ENCODE measurements around the gene ABCE1. TPM values are rescaled to one million over a fixed set of nuclear protein-coding genes. Genes with fewer than 3 reads are reported as not detected.

Gene ABCE1
- total RNA-seq = 39.5 TPM
- long read RNA-seq, transcript ABCE1-201 (18 exons, 3,921 nt) = major isoform, 28 of 40 reads
- long read RNA-seq, partial matches to known transcripts = 4 of 40 reads
- long read RNA-seq, other reads (novel, unspliced or antisense) = 8 of 40 reads

DNA sequence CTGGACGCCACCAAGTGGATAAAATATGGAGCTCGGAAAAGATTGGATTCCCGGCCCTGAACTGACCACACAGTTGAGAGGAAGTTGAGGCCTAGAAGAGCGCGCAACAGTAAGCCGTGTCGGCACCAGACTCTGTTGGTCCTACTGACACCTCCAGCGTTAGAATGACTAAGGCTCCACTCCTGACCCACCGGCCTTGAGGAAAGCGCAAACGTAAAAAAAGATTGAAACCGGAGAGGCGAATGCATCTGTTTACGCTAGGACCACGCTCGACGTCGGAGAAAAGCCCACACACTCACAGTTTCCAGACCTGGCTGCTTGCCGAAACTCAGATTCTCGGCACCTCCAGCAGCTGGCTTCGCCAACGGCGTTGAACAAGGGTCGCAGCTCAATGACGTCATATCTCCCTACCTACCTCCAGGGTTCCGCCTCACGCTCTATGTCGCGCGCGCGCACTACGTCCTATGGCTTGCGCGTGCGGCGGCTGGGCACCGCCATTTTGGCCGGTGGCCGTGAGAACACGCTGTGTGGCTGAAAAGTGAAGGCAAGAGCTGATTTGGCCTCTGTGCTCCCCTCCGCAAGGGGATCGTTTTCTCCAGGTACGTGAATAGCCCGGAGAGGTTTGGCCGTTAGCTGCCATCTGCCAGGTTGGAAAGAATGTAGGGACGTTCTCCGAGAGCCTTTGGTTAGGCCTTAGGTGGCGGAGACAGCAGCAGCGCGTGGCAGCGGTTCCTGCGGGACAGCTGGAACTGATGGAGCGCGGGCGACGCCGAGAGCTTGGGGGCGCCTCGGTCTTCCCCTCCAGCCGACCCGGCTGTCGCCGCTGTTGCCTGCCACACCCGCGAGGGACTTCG, at the start of gene ABCE1, which contains the start of gene ANAPC10:
ABCE1 (plus strand) TSS at position 491 of the 854 bp plus-strand sequence. CDS start 6,102 bp downstream, outside the sequence.
ANAPC10 (minus strand) TSS at position 376 of the 854 bp plus-strand sequence. CDS start 2,097 bp downstream, outside the sequence.
- peak; percentile 94 for DNase-seq (ENCODE audit: low spot score)
- intact Hi-C loops (cut with DNase I) = loop anchor here (5.0 to 10.0 kb wide), 2 partner anchors 79 to 923 kb away; no protein-coding TSS in a partner anchor

DNA sequence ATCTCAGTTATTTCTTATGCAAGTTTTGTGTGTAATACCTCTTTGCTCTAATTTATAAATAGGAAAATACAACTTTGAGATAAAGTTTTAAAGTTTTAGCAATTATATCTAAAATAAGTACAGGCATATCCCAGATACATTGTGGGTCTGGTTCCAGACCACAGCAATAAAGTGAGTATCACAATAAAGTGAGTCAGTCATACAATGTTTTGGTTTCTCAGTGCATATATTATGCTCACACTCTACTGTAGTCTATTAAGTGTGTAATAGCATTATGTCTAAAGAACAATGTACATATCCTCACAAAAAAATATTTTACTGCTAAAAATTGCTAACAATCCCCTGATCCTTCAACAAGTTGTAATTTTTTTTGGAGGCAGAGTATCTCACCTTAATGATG, 49.3 kb upstream of the ABCE1 start:
- DNase-seq (ENCODE audit: low spot score) = no peak
- intact Hi-C loops (cut with DNase I) = no loop called here

DNA sequence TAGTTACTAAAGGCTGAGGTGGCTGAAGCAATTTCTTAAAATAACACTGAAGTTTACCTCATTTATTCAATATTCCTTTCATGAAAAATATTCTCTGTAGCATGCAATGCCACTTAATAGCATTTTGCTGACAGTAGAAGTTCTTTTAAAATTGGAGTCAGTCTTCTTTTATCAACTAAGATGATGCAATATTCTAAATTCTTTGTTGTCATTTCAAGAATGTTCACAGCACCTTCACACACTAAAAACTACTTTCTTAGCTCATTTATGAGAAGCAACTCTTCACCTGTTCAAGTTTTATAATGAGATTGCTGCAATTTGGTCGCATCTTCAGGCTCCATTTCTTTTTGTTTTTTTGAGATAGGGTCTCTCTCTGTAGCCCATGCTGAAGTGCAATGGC, 48.9 kb upstream of the ABCE1 start:
- intact Hi-C loops (cut with DNase I) = no loop called here
- no peak for DNase-seq (ENCODE audit: low spot score)

DNA sequence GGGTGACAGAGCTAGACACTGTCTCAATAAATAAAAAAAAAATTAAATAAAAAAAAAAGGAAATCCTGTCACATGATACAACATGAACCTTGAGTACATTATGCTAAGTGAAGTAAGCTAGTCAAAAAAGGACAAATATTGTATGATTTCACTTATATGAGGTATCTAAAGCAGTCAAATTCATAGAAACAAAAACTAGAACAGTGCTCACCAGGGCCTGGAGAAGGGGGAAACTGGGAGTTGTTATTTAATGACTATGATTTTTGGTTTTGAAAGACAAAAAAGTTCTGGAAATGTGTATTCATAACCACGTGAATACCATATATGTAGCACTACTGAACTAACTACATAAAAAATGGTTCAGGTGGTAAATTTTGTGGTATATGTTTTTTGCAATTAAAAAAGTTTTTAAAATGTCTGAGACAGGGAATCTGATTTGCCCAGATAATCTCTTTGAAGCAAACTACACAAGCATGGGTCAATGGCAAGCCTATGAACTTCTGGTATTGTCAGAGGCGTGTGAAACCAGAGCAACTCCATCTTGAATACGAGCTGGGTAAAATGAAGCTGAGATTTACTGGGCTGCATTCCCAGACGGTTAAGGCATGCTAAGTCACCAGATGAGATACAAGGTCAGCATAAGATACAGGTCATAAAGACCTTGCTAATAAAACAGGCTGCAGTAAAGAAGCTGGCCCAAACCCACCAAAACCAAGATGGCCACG, 42.4 kb upstream of the ABCE1 start:
- intact Hi-C loops (cut with DNase I) = no loop called here
- DNase-seq (ENCODE audit: low spot score) = no peak

DNA sequence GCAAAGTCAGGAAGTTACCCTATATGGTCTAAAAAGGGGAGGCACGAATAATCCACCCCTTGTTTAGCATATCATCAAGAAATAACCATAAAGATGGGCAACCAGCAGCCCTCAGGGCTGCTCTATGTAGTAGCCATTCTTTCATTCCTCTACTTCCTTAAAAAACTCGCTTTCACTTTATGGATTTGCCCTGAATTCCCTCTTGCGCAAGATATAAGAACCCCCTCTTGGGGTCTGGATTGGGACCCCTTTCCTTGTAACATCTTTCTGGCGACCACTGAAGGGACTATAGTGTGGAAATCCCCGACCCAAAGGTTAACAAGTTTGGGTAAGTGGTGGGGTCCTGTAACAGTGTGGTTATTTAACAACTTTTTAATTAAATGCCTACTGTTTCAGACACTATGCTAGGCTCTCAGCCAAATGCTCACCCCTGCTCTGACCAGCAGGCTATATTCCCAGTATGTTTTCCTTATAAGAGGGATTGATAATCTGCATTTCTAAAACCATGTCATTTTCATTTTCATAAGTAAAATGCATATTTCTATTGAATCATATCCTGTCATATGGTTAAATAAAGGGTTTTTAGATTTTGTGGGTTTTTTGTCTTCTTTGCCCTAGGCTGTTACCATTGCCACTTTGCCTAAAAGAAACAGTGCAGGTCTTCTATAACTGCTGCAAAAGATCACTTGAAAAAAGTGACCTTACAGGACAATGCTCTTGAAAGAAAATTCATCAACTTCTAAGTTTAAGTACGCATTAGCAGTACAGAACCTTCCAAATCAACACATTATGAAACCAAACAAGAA, 41.6 kb upstream of the ABCE1 start:
- intact Hi-C loops (cut with DNase I) = no loop called here
- DNase-seq (ENCODE audit: low spot score) = no peak

DNA sequence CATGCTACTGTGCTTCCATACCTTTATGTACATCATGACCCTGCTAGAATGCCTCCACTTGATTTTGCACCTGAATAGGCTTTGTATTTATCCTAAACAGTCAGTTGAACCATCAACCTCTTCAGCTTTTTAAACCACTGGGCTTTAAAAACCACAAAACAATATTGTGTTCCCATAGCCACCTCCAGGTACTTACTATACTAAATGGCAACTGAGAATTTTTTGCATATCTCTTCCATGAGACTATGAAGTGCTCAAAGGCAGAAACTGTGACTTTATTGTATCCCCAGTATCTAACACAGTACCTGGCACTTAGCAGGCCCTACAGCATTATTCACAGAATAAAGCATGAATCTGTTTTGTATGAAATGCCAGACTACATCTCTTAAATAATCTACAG, 39.9 kb upstream of the ABCE1 start:
- DNase-seq (ENCODE audit: low spot score) = no peak
- intact Hi-C loops (cut with DNase I) = no loop called here

DNA sequence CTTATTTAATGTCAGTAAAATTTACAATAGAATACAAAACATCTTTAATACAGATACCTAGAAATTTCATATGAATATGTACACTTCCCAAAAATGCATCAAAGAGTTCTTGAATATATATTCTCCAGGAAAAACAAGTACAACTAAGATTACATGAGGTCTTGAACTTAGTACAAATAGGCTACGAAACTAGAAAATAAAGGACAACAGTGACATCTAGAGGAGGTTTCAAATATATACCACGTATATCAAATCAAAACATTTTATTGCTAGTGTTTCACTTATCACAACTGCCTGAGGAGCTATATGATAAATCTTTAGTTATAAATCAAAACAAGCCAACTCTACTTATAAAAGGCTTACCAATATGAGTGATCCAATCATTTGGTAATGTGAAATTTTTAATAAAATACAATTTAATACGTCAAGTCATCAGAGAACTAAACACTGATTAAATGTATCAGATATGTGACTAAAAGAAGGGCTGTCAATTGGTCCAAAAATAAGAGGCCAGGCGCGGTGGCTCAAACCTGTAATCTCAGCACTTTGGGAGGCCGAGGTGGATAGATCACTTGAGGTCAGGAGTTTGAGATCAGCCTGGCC, 36.7 kb upstream of the ABCE1 start:
- intact Hi-C loops (cut with DNase I) = no loop called here

DNA sequence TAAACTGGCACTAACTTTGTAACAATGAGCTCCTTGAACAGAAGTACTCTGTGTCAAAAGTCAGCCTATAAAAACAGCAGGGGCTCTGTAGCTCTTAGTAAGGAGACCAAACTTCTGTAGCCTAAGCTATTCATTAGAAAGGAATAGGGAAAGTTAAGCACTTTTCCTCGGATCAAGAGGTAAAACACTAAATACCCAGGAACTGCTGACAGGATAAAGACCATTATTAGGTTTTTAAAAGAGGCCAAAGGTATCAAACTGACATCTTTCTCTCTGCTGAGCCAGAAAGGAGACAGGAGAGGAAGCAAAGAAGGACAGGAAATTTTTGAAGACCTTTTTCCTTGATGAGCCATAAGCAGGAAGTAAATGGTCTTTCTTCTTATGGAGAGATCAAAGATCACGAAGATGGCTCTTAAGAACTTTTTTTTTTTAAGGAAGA, 32.0 kb upstream of the ABCE1 start:
- intact Hi-C loops (cut with DNase I) = no loop called here
- DNase-seq (ENCODE audit: low spot score) = no peak

More for the DNA sequence above, 36.7 kb upstream of the ABCE1 start:
- no peak for DNase-seq (ENCODE audit: low spot score)

DNA sequence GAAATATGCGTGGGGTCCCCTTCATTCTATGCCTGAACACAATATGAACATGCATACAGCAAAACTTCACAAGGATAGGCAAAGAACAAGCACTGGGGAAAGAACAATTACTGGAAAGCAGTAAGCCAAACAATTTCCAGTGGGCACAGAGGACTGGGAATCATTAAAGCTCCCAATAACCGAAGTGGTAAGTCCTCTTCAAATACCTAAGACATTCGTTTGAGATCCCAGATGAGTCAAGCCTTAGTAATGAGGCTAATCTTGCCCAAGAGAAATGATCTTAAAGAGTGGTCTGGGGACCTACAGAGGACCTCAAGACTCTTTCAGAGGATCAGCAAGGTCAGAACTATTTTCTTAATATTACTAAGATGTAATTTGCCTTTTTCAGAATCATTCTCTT, 28.8 kb upstream of the ABCE1 start:
- DNase-seq (ENCODE audit: low spot score) = no peak
- intact Hi-C loops (cut with DNase I) = no loop called here

DNA sequence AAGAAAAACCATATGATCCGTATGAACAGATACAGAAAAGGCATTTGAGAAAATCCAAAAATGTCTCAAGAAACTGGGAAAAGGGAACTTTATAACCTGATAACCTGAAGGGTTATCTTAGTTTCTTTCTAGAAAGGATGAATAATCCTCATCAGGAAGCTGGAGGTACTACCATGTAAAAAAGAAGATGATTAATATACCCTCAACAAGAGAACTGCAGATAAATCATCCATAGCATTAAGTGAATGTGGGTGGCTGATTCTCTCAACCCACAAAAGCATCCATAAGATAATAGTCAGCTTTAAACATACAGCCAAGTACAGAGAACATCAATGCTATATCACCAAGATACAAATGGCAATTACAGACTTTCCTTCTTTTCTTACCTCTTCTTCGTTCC, 26.6 kb upstream of the ABCE1 start:
- DNase-seq (ENCODE audit: low spot score) = no peak
- intact Hi-C loops (cut with DNase I) = no loop called here

DNA sequence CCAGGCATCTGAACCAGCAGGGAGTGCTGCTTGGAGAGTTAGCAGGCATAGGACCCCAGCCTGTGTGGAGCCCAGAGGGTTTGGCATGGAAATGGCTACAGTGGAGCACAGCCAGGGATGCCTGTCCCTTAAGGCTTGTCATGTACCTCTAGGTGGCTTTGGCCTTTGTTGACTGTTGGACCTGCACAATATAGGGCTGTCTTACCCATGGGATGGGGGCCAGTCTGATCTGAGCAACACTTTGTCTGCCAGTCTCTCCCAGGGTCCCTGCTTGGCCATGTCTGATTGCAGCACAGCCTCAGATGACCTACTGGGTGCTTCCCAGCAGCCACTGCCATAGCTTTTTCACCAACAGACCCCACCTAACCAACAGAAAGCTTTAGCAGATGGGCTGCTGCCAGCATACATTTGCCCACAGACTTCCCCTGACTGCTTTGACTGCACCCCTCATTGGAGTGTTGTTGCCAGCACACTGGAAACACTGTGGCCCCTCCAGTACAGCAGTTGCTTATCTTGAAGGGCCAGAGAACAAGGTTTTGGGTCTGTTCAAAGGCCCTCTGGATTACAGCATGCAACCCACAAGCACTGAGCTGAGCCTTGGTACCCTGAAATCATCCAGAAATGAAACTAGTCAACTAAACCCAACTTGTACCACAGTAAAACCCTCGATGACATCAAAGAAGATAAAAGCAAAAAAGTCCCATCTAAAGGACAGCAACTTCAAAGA, 22.2 kb upstream of the ABCE1 start:
- intact Hi-C loops (cut with DNase I) = no loop called here
- DNase-seq (ENCODE audit: low spot score) = no peak

DNA sequence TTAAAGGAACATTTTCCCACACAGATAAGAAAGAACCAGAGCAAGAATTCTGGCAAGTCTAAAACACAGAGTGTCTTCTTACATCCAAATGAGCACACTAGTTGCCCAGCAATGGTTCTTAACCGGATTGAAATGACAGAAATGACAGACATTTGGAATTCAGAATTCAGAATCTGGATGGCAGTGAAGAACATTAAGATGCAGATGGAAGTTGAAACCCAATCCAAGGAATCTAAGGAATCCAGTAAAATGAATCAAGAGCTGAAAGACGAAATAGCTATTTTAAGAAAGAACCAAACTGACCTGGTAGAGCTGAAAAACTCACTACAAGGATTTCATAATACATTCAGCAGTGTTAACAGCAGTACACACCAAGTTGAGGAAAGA, 21.6 kb upstream of the ABCE1 start:
- DNase-seq (ENCODE audit: low spot score) = no peak
- intact Hi-C loops (cut with DNase I) = no loop called here

DNA sequence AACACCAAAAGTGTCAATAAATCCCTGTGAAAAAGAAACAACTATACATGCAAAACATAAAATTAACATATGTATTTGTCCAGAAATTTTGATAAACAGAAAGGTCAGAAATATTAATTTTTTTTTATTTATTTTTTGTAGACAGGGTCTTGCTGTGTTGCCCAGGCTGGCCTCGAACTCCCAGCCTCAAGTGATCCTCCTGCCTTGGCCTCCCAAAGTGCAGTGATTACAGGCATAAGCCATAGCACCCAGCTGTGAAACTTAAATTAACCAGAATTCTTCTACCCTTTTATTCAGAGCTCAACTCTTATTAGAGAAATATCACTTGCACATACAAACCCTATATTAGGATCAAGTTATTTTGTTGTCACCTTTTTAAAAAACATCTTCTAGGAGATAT, 16.4 kb upstream of the ABCE1 start:
- no peak for DNase-seq (ENCODE audit: low spot score)
- intact Hi-C loops (cut with DNase I) = no loop called here

DNA sequence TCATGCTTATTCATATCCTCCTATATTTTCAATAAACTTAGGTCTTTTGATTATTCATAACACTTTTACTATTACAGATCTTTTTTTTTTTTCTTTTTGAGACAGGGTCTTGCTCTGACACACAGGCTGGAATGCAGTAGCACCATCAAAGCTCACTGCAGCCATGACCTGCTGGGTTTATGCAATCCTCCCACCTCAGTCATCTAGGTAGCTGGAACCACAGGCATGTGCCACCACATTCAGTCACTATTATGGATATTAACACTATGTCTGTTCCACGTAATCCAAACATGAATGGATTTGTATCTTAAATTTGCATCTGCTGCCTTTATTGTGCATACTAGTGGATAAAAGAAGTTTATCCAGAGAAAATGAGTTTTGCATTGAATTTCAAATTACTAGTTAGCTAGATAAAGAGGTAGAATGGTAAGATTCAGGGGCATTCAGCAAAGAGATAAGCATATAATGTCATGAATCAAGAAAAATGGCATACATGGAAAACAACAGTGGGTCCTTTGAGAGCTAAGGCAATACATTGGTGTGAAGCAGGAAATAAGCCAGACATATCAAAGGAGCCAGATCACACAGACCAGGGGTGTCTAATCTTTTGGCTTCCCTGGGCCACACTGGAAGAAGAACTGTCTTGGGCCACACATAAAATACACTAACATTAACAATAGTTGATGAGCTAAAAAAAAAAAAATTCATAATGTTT, 14.1 kb upstream of the ABCE1 start:
- intact Hi-C loops (cut with DNase I) = no loop called here
- DNase-seq (ENCODE audit: low spot score) = no peak

DNA sequence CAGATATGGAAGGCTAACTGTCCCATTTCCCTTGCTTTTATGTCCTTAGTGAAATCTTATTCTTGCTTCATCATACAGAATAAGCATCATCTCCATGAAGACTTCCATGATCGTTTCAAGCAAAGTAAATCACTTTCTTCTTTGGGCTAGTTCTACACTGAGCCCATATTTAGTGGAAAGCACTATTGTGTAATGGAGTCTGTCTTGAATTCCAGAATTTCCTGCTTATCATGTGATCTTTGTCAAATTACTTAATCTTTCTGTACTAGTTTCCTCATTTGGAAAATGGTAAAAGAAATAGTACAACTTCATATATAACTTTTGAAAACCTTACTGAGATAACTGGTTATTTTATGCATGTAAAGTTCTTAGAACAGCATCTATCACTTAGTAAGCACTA, 7.7 kb upstream of the ABCE1 start:
- intact Hi-C loops (cut with DNase I) = loop anchor here (10.0 kb wide), 1 partner anchor 916 kb away; no protein-coding TSS in a partner anchor
- no peak for DNase-seq (ENCODE audit: low spot score)

DNA sequence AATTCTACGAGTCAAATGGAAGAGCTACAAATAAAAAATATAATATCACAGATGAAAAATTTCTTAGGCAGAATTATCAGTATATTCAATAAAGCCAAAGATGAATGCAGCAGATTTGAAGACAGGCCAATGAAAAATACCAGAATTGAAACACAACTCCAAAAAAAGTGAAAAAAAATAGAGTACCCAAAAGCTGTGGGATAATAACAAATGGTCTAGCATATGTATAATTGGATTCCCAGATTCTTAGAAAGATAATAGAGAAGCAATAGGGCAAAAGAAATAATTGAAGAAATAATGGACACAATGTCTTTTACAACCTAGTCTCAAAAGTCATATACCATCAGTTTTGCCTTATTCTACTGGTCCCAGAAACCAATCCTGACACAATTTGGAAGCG, 4.5 kb upstream of the ABCE1 start:
- no peak for DNase-seq (ENCODE audit: low spot score)
- intact Hi-C loops (cut with DNase I) = loop anchor here (10.0 kb wide), 1 partner anchor 919 kb away; no protein-coding TSS in a partner anchor

DNA sequence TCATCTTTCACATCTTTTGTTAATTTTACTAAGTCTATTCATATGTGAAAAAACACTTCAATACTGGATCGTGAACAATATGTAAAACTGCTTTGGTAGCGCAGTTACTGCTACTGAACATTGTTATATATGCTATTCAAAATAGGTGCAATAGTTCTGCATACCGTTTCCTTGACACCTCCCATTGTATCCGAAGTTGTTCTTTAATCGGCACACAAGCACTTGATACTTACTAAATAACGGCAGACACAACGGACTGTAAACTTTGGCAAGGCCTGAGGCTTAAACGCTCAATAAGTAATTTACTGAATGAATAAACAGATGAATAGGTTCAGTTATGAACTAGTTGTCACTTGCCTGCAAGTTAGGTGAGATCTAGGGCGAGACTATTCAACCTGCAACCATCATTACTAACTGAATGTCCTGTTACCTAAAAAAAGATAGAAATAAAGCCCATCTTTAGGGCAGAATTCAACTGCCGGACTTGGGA, 735 bp upstream of the ABCE1 start:
- no peak for DNase-seq (ENCODE audit: low spot score)
- intact Hi-C loops (cut with DNase I) = loop anchor here (5.0 to 10.0 kb wide), 2 partner anchors 80 to 923 kb away; no protein-coding TSS in a partner anchor

DNA sequence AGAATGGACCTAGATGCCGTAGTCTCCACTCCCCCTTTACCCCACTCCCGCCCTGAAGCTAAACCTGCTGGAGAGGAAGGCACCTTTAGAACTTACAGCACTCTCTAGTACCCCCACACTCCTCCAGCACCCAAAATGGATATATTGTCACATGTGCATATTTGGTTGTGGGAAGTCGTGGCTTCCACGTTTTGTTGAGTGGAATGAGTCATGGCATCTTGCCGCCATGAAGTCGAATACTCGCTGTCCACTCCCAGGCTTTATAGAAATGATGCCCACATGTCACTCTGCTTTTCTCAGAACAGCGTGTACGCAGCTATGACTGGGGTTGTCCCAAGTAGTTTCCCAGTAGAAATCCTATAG, 545 bp downstream of the ABCE1 start:
- intact Hi-C loops (cut with DNase I) = loop anchor here (5.0 to 10.0 kb wide), 2 partner anchors 79 to 924 kb away; no protein-coding TSS in a partner anchor
- no peak for DNase-seq (ENCODE audit: low spot score)

All from cardiac septum (tissue), 1 donor.